GM12872 (cell line): ENCODE results near the gene IRX2.

Source experiments
- TF ChIP-seq, protein P1 (sequence below): IDR thresholded peaks from 3 replicates; pipeline ENCODE4 v1.5.1; 2011; ENCODE audit warnings: low read depth, mild to moderate bottlenecking, low read length, moderate library complexity; ENCODE audit not compliant: insufficient read depth

Gene IRX2

GRCh38 chr5:2755681-2756171 is 4.2 kb upstream of the IRX2 start:
- TF ChIP-seq, protein P1, sequence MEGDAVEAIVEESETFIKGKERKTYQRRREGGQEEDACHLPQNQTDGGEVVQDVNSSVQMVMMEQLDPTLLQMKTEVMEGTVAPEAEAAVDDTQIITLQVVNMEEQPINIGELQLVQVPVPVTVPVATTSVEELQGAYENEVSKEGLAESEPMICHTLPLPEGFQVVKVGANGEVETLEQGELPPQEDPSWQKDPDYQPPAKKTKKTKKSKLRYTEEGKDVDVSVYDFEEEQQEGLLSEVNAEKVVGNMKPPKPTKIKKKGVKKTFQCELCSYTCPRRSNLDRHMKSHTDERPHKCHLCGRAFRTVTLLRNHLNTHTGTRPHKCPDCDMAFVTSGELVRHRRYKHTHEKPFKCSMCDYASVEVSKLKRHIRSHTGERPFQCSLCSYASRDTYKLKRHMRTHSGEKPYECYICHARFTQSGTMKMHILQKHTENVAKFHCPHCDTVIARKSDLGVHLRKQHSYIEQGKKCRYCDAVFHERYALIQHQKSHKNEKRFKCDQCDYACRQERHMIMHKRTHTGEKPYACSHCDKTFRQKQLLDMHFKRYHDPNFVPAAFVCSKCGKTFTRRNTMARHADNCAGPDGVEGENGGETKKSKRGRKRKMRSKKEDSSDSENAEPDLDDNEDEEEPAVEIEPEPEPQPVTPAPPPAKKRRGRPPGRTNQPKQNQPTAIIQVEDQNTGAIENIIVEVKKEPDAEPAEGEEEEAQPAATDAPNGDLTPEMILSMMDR: no peak

DNA sequence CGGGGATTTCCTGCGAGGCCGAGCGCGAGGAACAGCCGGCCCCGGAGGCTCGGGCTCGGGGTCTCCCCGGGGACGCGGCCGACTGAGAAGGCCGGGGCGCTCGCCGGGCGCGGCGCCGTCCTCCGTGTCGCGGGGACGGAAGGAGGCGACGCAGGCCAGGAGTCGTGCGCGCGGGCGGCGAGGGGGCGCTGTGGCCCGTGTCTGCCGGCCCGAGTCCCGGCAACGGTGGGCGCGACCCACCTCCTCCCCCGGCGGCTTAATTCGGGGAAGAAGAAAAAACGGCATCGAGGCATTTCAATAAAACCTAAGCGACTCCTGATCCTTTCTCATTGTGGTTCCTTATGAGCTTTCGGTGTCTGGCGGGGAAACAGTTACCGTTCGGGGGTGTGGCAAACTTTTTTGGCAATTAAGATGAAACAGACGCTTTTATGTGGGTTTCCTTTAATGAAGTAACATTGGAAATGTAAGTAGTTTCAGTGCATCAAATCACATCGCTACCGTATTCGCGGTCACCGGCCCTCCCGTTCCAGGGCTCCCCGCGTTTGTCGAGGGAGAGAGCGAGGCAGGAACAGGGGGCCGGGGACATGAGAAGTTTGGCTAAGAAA is 3.7 kb upstream of the IRX2 start:
- TF ChIP-seq, protein P1: no peak

- TF ChIP-seq, protein P1: no peak
These were observed 3.2 kb upstream of the IRX2 start for GRCh38 chr5:2754581-2755075.

DNA sequence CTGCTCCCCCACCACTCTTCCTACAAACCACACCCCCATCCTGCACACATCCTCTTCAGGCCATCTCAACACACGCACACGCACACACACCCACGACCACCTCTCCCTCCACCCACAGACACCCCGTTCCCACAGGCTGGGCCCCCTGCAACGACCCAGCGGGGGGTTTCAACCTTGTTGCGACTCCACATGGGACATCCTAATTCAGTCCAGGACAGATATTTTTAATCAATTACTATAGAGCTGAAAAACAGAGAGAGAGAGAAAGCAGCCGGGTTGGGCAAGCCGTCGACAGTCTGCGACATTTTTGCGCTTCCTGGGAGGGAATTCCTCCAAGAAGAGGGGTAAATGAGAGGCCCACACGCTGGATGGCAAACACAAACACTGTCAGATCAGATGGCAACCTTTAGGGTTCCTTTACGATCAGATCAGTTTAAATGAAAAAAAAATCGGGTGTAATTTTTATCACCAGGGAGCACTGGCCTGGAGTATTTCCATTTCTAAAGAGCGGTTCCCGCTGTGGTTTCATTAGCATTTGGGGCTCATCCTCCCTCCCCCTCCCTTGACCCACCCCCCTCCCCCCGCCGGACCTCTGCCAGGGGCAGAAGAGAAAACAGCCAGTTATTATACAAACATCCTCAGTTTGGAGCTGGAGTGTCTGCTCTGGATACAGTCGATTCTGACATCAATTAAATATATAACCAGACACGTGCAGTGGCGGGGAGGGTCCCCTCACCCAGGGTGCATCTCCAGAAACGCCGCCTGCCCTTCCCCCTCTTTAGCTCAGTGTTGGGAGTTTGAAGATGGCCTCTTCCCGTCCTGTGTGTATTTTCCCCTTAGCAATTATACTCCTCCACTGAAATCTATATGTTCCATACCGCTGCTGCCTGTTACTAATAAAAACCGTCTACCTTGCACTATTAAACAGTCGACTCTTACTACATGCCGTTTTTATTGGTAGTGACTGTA is 2.3 kb upstream of the IRX2 start:
- TF ChIP-seq, protein P1: no peak

- TF ChIP-seq, protein P1: no peak
These were observed 1.5 kb upstream of the IRX2 start for GRCh38 chr5:2752821-2753439.

DNA sequence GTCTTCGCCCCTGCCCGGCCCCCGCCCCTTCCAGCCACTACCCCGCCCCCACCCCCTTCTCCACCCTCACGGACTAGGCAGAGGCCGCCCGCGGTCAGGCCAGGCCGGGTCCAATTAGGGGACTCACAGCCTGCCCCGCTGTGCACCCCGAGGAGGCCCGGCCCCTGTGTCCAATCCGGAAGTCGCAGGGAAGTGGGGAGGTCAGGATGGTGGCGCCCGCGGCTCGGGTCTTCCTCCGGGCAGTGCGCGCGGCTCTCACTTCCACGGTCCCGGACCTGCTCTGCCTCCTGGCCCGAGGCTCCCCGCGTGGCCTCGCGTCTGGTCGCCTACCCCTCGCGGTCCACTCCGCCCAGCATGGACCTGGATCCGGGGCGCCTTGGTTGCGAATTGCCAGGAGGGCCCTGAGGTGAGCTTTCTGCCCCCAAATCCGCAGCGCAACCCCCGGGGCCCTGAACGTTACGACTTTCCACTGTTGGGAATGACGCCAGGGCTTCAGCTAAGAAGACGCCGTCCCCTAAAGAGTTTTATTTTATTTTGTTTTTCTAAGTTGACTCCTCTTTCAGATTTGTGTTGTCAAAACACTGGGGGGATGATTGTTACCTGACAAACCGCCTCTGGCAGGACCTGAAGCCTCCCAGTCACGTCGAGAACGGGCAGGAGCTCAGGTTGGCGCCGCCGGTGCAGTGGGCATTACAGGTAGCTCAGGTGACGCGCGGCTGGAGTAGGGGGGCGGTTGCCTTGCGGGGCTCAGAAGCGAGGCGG is 763 bp upstream of the IRX2 start:
- TF ChIP-seq, protein P1: no peak
